Iris pigment epithelial cell (primary cell): Measurements from ENCODE around the gene SLC24A3.

Experiments
- DNase-seq: peaks from one replicate; pipeline ENCODE4 v3.0.0-alpha.2; 2011; ENCODE audit warnings: low read depth

SLC24A3 gene

GRCh38 chr20:19715986-19716385 is 503.5 kb downstream of the SLC24A3 start:
- DNase-seq, result no peak

GRCh38 chr20:19718880-19719279 is 506.4 kb downstream of the SLC24A3 start:
- DNase-seq, result no peak

GRCh38 chr20:19720991-19721390 is 508.5 kb downstream of the SLC24A3 start:
- DNase-seq, result no peak

DNA sequence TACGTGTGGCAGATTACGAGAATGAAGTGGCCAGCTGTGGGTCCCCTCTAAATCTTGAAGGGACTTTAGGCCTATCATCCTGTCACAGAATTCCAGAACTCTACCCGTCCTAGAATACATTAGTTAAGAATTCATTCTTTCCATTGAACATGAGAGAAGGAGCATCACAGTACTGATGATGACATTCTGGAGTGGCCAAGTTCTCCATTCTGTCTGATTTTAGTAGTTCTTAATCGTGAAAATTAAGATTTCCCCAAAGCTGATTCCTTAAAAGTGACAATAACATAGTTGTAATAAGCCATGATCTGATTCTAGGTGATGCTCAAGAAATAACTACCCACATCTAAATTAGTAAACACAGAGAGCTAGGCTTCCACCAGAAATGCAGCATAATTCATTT is 510.6 kb downstream of the SLC24A3 start:
- DNase-seq, result no peak

- no peak for DNase-seq
These were observed 511.5 kb downstream of the SLC24A3 start for GRCh38 chr20:19723813-19724430.

GRCh38 chr20:19725373-19725772 is 512.9 kb downstream of the SLC24A3 start:
- no peak for DNase-seq

DNA sequence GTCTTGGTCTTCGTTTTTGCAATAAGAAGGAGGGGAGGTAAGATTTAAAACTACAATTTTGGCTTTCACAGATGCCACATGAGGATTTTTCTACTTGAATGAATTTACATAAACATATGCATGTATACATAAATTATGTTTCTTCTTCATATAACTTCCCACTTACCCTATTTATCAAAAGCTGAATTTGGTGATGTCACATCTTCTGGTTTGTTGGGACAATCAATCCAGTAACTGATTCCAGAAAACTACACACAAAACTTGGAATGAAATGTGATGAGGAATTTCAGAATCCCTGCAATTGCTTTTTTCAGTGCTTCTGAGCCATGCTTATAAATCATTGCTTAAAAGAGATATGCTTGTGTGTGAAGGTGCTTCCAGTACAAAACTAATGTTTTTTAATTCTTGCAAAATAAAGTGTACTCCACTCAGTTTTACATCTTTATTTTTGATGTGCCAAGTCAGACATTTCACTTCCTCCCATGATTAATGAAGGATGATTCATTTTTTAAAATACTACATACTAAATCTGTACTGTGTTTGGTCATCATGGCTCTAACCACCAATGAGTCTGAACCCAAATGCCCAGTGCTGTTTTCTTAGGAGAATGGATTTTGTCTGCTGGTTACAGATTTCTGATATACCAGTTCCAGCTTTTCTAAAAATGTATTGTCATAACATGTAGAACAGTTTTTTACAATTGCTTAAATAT is 513.5 kb downstream of the SLC24A3 start:
- peak; percentile 46 for DNase-seq

- DNase-seq, result no peak
These were observed 514.9 kb downstream of the SLC24A3 start for GRCh38 chr20:19727251-19727847.

GRCh38 chr20:19729672-19730071 is 517.2 kb downstream of the SLC24A3 start:
- DNase-seq, result no peak

DNA sequence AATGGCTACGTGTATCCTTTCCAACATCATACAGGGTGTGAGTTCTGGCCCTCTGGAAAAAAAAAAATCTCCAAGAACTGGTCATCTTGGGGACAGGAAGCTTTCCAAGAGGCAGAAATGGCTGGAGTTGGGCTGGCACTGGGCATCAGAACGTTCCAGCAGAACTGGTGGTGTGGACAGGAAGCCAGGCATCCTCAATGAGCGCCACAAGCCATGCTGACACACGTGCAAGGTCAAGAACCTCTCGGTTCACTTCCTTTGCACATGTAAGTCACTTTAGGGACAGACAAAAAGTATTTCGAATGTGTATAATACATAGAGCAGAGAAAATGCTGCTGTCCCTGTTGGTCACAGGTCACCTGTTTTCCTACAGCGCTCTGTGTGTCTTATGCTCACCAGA is 518.3 kb downstream of the SLC24A3 start:
- no peak for DNase-seq

DNA sequence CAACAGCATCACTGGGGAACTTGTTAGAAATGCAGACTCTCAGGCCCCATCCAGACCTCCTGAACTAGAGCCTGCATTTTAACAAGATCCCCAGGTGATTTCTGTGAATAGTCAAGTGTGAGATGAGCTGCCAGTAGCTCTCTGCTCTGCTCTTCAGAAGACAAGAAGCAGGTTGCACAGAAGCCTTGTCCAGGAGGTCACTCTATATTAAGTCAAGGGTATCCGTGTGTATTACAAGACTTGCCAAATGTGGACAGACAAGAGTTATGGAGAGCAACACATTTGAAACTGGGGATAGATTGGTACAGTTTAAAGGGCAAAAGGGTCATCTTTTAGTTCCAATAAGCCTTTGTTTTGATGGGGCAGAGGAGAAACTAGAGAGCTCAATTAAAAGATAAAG is 522.4 kb downstream of the SLC24A3 start:
- DNase-seq, result no peak

- DNase-seq, result peak; percentile 82
These were observed 523.0 kb downstream of the SLC24A3 start for GRCh38 chr20:19735446-19735845.

- DNase-seq, result peak; percentile 83
These were observed 524.6 kb downstream of the SLC24A3 start for GRCh38 chr20:19737025-19737424.

DNA sequence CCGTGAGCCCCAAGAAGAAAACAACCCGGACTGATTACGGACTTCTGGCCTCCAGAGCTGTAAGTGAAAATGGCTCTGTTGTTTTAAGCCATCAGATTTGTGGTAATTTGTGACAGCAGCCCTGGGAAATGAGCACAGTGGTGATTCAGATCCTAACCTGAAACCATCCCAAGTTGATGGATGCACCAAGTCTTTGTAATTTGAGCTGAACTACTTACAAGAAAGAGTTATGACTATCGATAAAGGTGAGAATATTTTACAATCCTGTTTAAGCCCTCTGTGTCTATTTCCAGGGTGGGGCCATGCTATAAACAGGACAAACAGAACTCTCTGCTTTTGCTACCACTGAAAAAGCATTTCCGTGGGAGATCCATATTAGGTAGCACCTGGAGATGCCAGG is 526.5 kb downstream of the SLC24A3 start:
- no peak for DNase-seq

GRCh38 chr20:19739351-19739750 is 526.9 kb downstream of the SLC24A3 start:
- no peak for DNase-seq

DNA sequence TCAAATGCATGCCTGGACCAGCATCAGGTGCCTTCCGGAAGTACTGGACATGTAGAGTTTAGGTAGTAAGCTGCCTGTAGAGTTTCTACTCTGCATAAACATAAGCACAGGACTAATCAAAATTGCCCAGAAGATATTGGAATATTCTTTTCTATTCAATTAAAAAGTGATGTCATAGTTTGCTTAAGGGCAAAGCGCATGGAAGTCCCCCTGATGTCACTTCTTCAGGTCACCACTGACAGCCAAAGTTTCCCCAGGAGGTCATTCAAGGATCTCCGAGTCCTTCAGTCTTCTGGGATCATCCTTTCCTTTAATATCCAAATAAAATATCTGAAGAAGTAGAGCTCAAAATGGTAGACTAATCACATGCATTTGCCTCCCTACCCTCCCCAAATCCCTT is 528.1 kb downstream of the SLC24A3 start:
- DNase-seq, result no peak

DNA sequence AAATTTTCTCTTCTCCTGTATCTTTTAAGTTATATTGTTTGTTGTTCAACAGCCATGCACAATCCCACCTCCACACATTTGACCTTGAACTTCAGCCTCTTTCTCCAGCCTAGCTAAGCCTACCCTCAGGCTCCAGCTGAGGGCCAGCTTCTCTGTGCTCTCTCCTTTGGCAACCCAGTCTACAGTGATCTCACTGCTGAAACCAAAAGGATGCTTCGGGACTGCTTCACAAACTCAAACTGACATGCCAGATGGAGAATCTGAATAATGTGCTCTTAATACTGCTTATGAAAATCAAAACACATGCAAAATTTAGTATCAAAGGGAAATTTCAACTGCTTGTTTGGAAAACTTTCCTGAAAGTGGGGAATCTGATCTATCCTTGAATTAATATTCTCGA is 529.5 kb downstream of the SLC24A3 start:
- no peak for DNase-seq

DNA sequence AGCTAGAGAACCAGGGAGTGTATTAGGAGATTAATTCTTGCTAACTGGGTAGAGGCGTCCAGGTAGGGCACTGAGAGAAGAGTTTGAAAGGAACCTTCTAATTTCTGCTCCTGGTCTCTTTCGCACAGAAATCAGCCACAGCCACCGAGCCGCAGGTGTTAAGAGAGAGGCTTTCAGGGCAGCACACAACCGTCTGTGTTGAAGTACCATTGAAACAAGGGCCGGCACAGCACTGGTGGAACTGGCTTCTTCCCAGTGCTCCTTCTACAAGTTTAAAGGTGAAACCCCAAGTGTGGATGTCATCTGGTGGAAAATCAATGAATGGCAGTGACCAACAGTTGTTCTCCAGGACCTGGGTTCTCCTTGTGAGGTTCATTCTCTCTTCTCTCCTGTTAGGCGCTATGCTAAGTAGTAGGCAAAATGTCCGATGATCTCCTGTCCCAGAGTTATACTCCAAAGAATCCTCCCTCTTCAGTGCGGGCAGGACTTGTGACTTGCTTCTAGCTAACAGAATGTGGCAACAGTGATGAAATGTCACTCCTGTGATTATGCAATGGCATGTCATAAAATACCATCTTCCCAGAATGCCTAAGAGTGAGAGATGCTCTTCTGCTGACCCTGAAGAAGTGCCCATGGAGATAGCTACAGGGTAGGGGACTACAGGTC is 530.7 kb downstream of the SLC24A3 start:
- DNase-seq, result no peak

- DNase-seq, result no peak
These were observed 531.2 kb downstream of the SLC24A3 start for GRCh38 chr20:19743640-19743995.

GRCh38 chr20:19745106-19745505 is 532.7 kb downstream of the SLC24A3 start:
- no peak for DNase-seq

DNA sequence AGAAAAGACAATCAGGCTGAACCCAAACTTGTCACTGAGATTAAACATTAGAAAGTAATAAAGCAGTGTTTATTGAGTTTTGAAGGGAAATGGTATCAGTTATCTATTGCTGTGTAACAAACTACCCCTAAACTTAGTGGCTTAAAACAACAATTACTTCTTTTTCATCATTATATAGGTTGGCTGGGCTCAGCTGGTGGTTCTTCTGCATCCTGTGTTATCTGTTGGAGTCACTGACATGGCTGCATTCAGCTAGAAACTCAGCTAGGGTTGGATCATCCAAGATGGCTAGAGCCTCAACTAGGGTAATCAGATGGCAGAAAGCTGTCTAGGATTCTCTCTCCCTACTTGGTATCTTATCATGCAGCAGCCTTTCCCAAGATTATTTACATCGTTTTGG is 533.1 kb downstream of the SLC24A3 start:
- DNase-seq, result no peak

DNA sequence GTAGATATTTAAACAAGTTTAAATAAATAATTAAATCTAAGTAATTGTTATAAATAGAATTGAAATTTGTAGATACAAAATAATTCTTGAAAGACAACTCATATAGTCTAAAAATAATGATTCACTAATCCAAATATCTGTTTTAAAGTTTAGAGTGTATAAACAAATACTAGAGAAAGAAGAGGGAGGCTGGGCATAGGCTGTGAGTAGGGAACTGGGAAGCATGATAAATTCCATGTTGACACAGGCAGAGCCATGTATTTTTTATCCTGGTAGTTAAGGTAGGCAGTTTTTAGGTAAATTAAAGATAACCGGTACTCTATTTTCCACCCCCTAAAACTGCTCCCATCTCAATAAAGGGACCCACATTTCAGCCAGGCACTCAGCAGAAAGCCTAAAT is 534.0 kb downstream of the SLC24A3 start:
- no peak for DNase-seq

DNA sequence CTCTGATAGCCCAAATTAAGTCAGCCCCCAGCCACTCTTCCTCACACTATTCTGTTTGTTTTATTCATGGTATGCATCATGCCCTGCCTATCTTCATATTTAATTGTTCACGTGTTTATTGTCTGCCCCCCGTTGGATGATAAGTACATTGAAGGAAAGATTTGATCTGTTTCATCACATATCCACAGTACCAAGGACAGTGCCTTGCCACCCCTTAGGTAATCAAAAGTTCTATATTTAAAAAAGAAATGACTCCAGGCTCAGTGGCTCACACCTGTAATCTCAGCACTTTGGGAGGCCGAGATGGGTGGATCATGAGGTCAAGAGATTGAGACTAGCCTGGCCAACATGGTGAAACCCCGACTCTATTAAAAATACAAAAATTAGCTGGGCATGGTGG is 535.5 kb downstream of the SLC24A3 start:
- no peak for DNase-seq
